Measurements from ENCODE around the gene BCAP31.
"Not testable (repeated sequence)": the region's sequence is repeated elsewhere in the genome, so short reads cannot be mapped to it uniquely, and the experiment has no call there.

The BCAP31 gene

GRCh38 chrX:153736071-153736820 lies 12.1 kb upstream of the BCAP31 start:
- DNase-seq = no peak

GRCh38 chrX:153735274-153735673 lies 11.1 kb upstream of the BCAP31 start:
- no peak for DNase-seq

- DNase-seq = no peak
Observed at GRCh38 chrX:153734871-153735270, 10.7 kb upstream of the BCAP31 start.

GRCh38 chrX:153733651-153734240 lies 9.6 kb upstream of the BCAP31 start:
- DNase-seq = no peak

GRCh38 chrX:153732401-153732800 lies 8.2 kb upstream of the BCAP31 start:
- DNase-seq = no peak

GRCh38 chrX:153731845-153732215 lies 7.6 kb upstream of the BCAP31 start:
- no peak for DNase-seq

- no peak for DNase-seq
Observed at GRCh38 chrX:153731117-153731844, 7.1 kb upstream of the BCAP31 start.

GRCh38 chrX:153730115-153730514 lies 5.9 kb upstream of the BCAP31 start:
- DNase-seq = not testable (repeated sequence)

GRCh38 chrX:153728951-153729631 lies 4.9 kb upstream of the BCAP31 start:
- DNase-seq = no peak

- DNase-seq = no peak
Observed at GRCh38 chrX:153728095-153728494, 3.9 kb upstream of the BCAP31 start.

GRCh38 chrX:153727123-153727931 lies 3.1 kb upstream of the BCAP31 start:
- DNase-seq = no peak

- peak; percentile 50 for DNase-seq
Observed at GRCh38 chrX:153726286-153727122, 2.3 kb upstream of the BCAP31 start.

GRCh38 chrX:153725832-153726285 lies 1.7 kb upstream of the BCAP31 start:
- DNase-seq = no peak

GRCh38 chrX:153725039-153725831 lies 1.0 kb upstream of the BCAP31 start:
- no peak for DNase-seq

GRCh38 chrX:153723351-153724251 lies 586 bp downstream of the BCAP31 start:
- peak; percentile 77 for DNase-seq

GRCh38 chrX:153722704-153723350 lies 1.4 kb downstream of the BCAP31 start:
- DNase-seq = no peak

- no peak for DNase-seq
Observed at GRCh38 chrX:153719701-153720100, 4.5 kb downstream of the BCAP31 start.

GRCh38 chrX:153719238-153719637 lies 4.9 kb downstream of the BCAP31 start:
- no peak for DNase-seq

GRCh38 chrX:153717445-153717844 lies 6.7 kb downstream of the BCAP31 start:
- DNase-seq = no peak

Measured in right kidney (tissue), 1 donor.